ENCODE results near the gene ARFGAP1. TPM values are rescaled to one million over a fixed set of nuclear protein-coding genes. Genes with fewer than 3 reads are reported as not detected.

ARFGAP1 gene
- total RNA-seq, 1 experiment from 2014 or later: 207 TPM

DNA sequence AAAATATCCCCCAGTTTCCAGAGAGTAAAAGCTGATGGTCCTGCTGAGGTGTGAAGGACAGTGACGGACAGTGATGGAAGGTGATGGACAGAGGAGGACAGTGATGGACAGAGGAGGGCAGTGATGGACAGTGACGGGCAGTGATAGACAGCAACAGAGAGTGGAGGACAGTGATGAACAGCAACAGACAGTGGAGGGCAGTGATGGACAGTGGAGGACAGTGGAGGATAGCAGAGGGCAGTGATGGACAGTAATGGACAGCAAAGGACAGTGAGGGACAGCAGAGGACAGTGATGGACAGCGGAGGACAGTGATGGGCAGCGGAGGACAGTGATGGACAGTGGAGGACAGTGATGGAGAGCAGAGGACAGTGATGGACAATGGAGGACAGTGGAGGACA lies 15.7 kb upstream of the ARFGAP1 start (continued):
- TF ChIP-seq, protein P1, sequence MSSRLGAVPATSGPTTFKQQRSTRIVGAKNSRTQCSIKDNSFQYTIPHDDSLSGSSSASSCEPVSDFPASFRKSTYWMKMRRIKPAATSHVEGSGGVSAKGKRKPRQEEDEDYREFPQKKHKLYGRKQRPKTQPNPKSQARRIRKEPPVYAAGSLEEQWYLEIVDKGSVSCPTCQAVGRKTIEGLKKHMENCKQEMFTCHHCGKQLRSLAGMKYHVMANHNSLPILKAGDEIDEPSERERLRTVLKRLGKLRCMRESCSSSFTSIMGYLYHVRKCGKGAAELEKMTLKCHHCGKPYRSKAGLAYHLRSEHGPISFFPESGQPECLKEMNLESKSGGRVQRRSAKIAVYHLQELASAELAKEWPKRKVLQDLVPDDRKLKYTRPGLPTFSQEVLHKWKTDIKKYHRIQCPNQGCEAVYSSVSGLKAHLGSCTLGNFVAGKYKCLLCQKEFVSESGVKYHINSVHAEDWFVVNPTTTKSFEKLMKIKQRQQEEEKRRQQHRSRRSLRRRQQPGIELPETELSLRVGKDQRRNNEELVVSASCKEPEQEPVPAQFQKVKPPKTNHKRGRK (CRISPR knock-in tag; IDR thresholded peaks at IDR 0.05; ENCODE audit: borderline replicate concordance): no peak
- TF ChIP-seq AR (CRISPR knock-in tag; IDR thresholded peaks at IDR 0.05) (no peak), CREM (CRISPR knock-in tag; IDR thresholded peaks at IDR 0.05) (no peak), ATF1 (CRISPR knock-in tag; IDR thresholded peaks at IDR 0.05) (no peak), ZBTB43 (CRISPR knock-in tag; IDR thresholded peaks at IDR 0.05) (no peak), HMGXB4 (CRISPR knock-in tag; IDR thresholded peaks at IDR 0.05) (no peak), SOX15 (CRISPR knock-in tag; IDR thresholded peaks at IDR 0.05) (no peak)

DNA sequence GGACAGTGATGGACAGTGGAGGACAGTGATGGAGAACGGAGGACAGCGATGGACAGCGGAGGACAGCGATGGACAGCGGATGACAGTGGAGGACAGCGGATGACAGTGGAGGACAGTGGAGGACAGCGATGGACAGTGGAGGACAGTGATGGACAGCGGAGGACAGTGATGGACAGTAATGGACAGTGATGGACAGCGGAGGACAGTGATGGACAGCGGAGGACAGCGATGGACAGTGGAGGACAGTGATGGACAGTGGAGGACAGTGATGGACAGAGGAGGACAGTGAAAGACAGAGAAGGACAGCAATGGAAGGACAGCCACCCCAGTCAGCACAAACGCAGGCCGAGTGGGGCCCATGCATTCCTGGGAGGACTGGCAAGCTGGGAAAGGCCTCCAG lies 15.0 kb upstream of the ARFGAP1 start:
- H3K27ac Mint-ChIP-seq: no peak overlapping the region
- peaks cover 35% of the 10 kb centered on the region for H3K27me3 Mint-ChIP-seq (ENCODE audit: low read depth)
- ATAC-seq: no peak
- ChIA-PET POLR2A (no interaction called here), CTCF (interaction anchor here (2.6 kb wide), 1 partner anchor 34 kb away, joined by 14 read pairs; no protein-coding TSS in a partner anchor)
- H3K36me3 Mint-ChIP-seq: no peaks in the 10 kb centered on the region
- no peaks in the 10 kb centered on the region for H3K9me3 Mint-ChIP-seq
- no peak for DNase-seq (ENCODE audit: low spot score)
- H3K4me1 Mint-ChIP-seq: peaks cover 29% of the 10 kb centered on the region
- no peak overlapping the region for H3K4me3 Mint-ChIP-seq
- TF ChIP-seq SOX15 (CRISPR knock-in tag; IDR thresholded peaks at IDR 0.05) (no peak), ZNF671 (CRISPR knock-in tag; IDR thresholded peaks at IDR 0.05) (no peak), ATF1 (CRISPR knock-in tag; IDR thresholded peaks at IDR 0.05) (no peak), JUN (CRISPR knock-in tag; IDR thresholded peaks at IDR 0.05) (no peak), CDX4 (CRISPR knock-in tag; IDR thresholded peaks at IDR 0.05; ENCODE audit: borderline replicate concordance) (no peak), GABPB1 (CRISPR knock-in tag; IDR thresholded peaks at IDR 0.05) (no peak), FOXP1 (CRISPR knock-in tag; IDR thresholded peaks at IDR 0.05; ENCODE audit: borderline replicate concordance) (no peak), ERG (CRISPR knock-in tag; IDR thresholded peaks at IDR 0.05) (no peak), ZNF263 (CRISPR knock-in tag; IDR thresholded peaks at IDR 0.05; ENCODE audit: low read depth) (no peak), ZNF232 (CRISPR knock-in tag; IDR thresholded peaks at IDR 0.05) (no peak), PRRX2 (CRISPR knock-in tag; IDR thresholded peaks at IDR 0.05) (no peak), SMAD3 (CRISPR knock-in tag; IDR thresholded peaks at IDR 0.05; ENCODE audit: borderline replicate concordance) (no peak), ZNF416 (CRISPR knock-in tag; IDR thresholded peaks at IDR 0.05) (no peak), KAT7 (CRISPR knock-in tag; IDR thresholded peaks at IDR 0.05; ENCODE audit: borderline replicate concordance) (no peak), NR3C1 (CRISPR knock-in tag; conservative IDR thresholded peaks at IDR 0.05; ENCODE audit: low read depth) (no peak)
- TF ChIP-seq, protein P2, sequence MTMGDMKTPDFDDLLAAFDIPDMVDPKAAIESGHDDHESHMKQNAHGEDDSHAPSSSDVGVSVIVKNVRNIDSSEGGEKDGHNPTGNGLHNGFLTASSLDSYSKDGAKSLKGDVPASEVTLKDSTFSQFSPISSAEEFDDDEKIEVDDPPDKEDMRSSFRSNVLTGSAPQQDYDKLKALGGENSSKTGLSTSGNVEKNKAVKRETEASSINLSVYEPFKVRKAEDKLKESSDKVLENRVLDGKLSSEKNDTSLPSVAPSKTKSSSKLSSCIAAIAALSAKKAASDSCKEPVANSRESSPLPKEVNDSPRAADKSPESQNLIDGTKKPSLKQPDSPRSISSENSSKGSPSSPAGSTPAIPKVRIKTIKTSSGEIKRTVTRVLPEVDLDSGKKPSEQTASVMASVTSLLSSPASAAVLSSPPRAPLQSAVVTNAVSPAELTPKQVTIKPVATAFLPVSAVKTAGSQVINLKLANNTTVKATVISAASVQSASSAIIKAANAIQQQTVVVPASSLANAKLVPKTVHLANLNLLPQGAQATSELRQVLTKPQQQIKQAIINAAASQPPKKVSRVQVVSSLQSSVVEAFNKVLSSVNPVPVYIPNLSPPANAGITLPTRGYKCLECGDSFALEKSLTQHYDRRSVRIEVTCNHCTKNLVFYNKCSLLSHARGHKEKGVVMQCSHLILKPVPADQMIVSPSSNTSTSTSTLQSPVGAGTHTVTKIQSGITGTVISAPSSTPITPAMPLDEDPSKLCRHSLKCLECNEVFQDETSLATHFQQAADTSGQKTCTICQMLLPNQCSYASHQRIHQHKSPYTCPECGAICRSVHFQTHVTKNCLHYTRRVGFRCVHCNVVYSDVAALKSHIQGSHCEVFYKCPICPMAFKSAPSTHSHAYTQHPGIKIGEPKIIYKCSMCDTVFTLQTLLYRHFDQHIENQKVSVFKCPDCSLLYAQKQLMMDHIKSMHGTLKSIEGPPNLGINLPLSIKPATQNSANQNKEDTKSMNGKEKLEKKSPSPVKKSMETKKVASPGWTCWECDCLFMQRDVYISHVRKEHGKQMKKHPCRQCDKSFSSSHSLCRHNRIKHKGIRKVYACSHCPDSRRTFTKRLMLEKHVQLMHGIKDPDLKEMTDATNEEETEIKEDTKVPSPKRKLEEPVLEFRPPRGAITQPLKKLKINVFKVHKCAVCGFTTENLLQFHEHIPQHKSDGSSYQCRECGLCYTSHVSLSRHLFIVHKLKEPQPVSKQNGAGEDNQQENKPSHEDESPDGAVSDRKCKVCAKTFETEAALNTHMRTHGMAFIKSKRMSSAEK (CRISPR knock-in tag; IDR thresholded peaks at IDR 0.05; ENCODE audit: borderline replicate concordance): no peak
